ENCODE results near the gene TTC7B.

GRCh38 chr14:90576981-90577660 lies 239.1 kb downstream of the TTC7B start:
- no peak for TF ChIP-seq CTCF (IDR thresholded peaks at IDR 0.05)
- TF ChIP-seq EZH2 (IDR thresholded peaks at IDR 0.05; ENCODE audit: borderline replicate concordance, insufficient read depth, low read depth, low read length, poor library complexity, severe bottlenecking), result no peak
